Measurements from ENCODE around the gene MCU.
"Not testable (repeated sequence)": the region's sequence is repeated elsewhere in the genome, so short reads cannot be mapped to it uniquely, and the experiment has no call there.

Gene MCU

DNA sequence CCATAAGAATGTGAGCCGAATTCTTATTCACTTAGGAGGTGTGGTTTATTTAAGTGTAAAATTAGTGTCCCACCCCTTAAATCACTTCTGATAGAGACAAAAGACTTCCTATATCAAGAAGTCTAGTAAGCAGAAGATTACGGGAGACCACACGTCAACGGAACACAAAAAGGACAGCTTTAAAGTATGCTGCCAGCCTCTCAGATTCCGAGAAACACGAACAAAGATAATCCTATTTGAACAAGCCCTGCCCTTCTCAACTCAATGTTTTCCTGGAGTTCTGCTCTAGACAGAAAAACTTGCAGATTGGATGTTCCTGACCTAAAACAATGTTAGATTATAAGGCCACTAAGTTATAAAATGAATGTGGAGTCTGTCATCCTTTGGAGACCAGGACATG, 4.9 kb upstream of the MCU start:
- DNase-seq (ENCODE audit: low read depth in 2 of 2): no peak

DNA sequence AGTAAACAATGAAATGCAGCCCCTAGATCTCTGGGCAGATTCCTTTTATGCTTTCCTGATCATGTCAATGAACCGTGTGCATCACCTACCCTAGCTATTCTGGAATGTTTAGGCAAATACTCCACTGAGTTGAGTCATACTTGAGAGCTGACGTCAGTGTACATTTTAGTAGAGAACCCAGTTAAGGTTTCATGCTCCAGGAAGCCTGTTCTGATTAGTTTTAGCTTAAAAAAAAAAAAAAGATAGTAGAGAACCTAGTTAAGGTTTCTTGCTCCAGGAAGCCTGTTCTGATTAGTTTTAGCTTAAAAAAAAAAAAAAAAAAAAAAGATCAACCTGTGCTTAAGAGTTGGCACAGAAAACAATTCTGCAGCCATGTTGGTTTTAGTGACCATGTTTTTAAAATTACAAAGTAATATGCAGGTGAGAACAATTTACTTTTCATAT, 3.7 kb upstream of the MCU start:
- DNase-seq (ENCODE audit: low read depth in 2 of 2): no peak

DNA sequence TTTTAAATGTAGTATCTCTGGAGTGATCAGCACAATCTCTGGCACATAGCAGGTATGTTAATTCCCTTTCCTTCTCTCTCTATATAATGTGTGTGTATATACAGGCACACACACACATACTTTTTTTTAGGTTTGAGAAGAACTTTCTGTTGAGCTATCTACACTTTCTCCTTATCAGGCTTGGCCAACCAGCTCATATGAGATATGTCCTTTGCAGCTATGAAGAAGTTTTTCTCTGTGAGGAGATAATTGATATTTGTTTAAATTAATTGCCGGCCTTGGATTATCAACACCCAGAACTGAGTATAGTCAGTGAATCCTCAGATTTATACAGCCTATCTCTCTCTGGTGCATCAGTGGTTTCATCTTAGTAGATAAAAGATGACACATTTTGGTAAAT, 2.3 kb upstream of the MCU start:
- DNase-seq (ENCODE audit: low read depth in 2 of 2): no peak

DNA sequence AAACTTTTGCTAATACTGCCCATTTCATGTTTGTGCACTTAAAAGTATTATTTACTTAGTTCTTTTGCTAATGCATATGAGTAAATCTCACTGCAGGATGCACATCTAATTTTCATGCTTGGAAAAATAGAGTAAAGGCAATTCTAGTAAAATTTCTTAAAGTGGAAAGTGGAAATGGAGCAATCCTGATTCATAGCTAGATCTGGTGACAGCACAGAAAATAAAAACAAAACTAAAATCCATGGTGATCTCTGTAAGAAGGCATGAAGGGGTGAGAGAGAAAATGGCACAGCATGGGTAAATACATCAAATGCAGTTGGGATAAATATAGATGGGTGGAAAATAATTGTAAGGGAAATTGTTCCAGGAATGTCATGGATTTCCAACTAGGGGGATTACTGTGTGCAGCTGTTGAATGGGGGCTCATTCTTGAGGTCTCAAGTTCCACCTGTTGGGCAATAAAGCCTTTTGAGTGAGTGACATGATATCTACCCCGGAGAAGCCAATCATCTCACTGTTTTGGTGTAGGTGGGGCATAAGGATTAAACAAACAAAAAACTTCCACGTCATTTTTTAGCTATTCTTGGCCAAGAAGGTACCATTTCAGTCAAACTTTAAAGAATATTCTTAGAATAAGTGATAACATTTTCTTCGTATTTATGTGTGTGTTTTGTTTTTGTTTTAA, 1.7 kb upstream of the MCU start:
- no peak for DNase-seq (ENCODE audit: low read depth in 2 of 2)

DNA sequence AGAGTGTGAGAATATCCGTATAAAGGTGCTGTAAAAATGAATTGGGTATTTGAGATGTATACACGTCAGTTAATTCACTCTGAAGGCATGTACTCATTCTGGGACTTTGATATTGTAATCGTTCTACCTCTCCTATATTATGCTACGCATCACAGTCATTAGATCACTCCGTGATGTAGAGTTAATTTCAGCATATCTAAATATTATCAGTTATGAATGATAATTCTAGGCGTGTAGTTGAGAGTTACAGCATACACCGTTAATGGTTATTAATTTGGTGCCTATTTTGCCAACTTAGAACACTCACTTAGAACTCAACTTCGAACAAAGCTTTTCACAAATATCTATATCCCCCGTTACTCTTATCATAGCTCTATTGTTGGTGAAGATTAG, 477 bp upstream of the MCU start:
- DNase-seq (ENCODE audit: low read depth in 2 of 2): no peak

DNA sequence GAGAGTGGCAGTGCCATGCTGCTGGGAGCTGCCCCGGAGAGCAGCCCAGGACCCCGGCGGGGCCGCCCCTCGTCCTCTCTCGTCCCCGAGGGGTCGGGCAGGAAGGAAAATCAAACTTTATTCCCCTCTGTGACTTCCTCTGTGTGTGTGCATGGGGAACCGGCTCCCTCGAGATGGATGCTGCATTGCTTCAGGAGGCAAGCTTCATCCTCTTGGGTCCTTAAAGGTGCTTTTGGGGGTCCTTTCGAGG, 726 bp downstream of the MCU start:
- peak in 1 of 2 donors; percentile 0 for DNase-seq (ENCODE audit: low read depth in 2 of 2)

DNA sequence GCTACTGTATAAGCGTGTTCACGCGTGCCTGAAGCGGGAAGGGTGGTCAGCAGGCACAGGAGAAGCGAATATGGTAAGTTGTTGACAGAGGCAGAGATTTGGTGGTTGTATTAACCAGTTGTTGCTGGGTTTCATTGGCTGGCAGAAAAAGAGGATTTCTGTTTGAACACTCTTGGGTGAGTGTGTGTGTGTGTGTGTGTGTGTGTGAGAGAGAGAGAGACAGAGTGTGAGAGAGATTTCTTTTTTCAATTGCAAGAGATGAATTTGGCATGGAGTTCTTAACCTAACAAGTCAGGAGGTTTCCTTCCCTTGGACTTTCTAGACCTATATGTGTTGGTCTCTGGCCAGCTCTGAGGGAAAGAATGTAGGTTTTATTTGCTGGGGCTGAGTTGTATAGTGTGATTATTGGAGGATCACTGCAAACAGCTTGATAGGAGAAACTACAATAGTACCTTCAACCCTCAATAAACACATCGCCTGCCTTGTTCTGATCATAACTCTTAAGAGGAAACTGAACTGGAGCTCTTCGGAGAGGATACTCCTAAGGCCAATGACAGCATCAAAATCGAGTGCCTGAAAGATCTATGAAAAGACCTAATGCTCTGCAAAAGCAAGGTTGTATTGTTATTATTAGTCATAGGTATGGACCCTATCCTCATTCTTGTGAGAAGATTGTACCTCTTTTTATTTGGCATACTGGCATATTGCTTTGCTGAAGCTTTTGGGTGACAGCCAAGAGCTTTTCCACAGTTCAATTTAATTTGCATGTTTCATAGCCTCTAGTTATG, 1.2 kb downstream of the MCU start:
- peak in 1 of 2 donors; percentile 1 for DNase-seq (ENCODE audit: low read depth in 2 of 2)

DNA sequence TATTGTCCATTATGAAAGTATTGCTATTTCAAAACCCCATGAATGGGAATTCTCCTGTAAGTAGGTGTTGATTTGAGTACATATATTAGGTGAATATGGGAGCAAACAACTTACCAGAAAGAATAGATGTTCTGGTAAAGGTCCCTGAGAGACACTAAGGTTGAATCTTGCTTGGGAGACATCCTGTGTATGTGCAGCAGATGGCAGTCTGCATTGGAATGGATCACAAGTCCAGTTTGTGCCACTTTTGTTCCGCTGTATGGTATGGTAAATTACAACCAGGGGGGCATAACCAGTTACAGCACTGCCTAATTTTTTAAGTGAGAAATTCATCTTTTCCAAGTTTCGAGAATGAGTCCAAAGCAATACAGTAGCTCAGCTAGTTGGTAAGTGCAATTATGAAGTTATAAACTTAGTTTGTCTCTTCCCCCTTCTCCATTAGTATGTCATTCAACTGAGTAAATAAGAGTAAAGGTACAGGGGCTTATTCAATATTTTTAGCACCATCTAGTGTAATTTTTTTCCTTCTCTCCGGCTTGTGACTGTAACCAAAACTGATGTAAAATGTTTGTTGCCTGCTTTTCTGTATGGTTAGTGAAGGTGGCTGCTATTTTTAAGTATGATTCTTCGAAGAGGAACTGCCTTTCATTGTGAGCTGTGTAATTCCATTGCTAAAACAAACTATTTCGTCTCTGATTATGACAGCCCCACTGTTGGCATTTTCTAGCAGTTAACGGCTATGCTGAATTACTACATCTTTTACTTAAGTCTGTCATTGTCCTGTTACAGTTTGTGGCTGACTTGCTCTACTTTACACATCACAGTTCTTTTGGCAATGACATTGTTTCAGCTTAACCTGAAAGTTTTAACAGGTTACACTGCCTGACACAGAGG, 2.8 kb downstream of the MCU start:
- DNase-seq (ENCODE audit: low read depth in 2 of 2): no peak

DNA sequence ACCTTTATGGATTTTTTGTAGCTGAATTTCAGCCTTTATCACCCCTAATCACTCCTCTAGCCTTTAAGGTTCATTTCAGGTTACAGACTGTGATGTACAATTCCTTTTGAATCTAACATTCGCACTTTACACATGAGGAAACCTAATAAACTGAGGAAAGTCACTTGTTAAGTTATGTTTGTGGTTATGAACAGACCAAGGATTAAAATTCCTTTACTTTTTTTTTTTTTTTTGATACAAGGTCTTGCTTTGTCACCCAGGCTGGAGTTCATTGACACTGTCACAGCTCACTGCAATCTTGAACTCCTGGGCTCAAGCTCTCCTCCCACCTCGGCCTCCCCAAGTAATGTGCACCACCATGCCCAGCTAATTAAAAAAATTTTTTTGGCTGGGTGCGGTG, 3.6 kb downstream of the MCU start:
- DNase-seq (ENCODE audit: low read depth in 2 of 2): no peak

DNA sequence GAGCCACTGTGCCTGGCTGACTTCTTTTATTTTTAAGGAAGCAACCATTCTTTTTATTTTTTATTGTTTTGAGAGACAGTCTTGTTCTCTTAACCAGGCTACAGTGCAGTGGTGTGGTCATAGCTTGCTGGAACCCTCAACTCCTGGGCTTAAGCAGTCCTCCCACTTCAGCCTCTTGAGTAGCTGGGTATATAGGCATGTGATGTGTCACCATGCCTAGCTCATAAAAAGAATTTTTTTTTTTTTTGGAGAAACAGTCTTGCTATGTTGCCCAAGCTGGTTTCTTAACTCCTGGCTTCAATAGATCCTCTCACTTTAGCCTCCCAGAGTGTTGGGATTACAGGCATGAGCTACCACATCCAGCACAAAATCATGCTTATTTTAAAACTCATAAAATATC, 5.8 kb downstream of the MCU start:
- DNase-seq (ENCODE audit: low read depth in 2 of 2): no peak

DNA sequence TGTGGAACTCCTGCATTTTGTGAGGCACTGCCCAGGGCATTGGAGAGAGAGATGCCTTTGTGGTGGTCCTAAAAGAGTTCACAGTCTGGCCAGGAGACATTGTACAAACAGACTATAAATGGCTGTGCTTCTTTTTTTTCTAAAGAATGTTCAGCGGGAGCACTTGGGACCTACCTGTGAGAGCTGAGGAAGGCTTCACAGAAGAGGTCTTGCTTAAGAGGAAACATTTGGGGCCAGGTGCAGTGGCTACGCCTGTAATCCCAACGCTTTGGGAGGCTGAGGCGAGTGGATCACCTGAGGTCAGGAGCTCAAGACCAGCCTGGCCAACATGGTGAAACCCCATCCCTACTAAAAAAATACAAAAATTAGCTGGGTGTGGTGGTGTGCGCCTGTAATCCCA, 10.5 kb downstream of the MCU start:
- not testable (repeated sequence) for DNase-seq (ENCODE audit: low read depth in 2 of 2)

DNA sequence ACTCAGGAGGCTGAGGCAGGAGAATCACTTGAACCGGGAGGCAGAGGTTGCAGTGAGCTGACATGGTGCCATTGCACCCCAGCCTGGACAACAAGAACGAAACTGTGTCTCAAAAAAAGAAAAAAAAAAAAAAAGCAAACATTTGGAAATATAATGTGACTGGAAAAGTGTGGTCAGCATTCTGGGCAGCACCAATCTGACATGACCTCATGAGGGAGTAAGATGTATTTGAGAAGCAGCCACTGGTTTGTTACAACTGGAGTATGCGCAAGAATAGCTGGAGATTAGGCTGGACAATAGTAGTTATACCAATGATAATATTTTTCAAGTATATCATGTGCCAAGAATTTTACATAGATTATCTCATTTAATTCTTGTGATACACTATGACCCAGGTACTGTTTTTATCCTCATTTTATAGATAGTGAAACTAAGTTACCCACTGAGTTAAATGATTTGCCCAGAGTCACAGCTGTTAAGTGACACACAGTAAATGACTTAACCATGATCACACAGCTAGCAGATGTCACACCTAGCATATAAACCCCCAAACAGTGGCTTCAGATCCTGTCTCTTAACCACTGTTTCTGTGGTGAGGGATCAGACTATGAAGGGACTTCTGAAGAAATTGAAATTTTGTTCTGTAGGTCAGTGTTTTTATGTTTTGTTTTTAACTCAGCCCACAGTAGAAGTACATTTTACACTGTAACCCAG, 11.1 kb downstream of the MCU start:
- no peak for DNase-seq (ENCODE audit: low read depth in 2 of 2)

DNA sequence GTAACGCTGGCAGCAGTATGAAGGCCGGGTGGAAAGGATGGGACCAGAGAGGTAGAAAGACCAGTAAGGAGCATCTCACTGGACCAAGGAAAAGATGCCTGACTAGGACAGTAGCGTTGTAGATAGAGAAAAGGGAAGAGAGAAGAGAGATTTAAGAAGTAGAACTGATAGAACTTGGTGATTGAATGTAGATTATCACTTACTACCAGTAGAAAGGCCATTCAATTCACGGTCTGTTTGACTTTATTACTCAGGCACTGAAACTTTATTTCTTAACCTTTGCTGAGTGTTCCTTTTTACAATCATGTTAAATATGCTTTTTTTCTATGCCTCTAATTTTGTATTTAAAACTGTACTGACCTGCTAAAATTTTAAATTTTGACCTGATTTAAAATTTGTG, 12.2 kb downstream of the MCU start:
- no peak for DNase-seq (ENCODE audit: low read depth in 2 of 2)

DNA sequence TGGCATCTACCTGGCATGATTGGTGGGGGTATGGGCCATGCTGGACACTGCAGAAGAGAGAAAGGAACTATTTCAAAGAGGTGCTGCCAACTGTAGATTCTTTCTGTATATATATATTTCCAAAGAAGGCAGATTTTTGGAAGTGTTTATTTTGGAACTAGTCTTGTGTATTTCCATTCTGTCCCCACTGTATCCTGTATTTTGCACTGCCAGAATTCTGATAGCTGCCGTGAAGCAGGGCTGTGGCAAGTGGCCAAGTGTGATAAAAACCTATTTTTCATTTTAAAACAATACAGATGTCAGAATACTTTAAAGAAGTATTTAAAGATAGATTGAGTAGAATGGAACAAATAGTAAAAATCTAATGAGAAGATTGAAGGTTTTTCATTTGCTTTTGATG, 17.1 kb downstream of the MCU start:
- no peak for DNase-seq (ENCODE audit: low read depth in 2 of 2)

DNA sequence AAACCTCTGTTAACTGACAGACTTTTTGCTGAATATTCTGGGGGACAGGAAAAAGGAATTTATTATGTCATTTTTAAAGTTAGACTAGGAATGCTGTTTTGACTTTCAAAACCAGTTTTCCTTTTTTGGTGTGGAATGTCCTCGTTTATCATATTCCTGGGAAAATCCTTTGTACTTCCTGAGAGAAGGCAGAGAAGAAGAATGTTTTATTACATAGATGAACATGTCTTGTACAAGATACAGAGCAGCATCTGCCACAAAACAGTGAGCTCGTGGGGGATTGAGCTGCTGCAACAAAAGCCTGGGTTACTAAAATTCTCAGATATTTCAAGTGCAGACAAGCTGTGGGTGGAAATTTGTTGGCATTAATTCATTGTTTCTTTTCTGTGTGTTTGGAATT, 20.2 kb downstream of the MCU start:
- no peak for DNase-seq (ENCODE audit: low read depth in 2 of 2)

DNA sequence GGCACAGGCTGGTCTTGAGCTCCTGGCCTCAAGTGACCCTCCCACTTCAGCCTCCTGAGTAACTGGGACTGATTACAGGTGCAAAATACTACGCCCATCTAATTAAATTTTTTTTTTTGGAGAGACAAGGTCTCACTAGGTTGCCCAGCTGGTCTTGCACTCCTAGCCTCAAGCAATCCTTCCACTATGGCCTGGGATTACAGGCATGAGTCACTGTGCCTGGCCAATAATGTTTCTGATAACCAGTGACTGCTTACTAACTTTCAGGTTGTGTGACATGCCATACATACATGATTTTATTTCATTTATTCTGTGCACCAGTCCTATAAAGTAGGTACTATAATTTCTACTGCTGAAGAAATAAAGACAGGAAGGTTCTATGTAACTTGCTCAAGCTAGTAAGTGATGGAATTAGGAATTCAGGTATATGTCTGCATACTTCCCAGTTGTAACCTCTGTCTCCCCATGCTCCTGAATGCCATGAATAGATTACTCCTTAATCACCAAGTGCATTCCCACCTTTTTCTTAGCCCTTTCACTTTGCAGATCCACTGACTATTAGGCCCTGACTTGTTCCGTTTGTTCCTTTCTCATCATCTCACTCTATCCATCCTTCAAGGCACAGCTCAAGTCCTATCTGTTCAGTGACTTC, 28.1 kb downstream of the MCU start:
- DNase-seq (ENCODE audit: low read depth in 2 of 2): no peak

DNA sequence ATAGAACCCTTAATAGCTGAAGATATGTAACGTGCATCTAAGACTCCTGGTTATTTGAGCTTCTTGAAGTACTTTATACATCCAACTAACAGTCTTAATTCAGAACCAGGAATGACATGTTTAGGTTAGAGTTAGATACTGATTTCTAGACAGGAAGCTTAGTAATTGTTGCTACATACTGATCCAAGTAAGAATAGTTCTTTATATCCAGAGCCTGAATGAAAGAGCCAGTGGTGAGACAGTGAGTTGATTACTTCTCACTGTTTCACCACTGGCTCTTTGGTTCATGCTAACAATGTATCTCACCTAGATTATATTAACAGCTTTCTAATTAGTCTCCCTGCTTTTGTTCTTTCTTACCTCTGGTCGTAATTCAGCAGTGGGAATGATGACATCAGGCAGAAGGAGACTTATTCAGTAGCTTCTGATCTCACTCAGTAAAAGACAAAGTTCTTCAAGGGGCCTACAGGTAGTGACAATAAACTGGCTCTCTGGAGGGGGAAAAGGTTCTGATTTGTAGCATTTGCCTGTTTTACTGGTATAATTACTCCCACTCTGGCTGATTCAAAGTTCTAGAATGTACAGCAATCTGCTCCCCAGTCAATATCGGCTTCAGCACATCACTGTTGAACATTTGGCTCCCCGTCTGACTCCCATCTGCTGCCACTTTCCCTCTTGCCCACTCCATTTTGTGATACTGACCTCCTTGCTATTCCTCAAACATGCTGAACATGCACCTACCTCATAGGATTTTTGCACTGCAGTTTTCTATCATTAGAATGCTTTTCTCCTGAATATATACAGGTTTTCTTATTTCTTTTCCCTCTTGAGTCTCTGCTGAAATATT, 29.1 kb downstream of the MCU start:
- no peak for DNase-seq (ENCODE audit: low read depth in 2 of 2)

DNA sequence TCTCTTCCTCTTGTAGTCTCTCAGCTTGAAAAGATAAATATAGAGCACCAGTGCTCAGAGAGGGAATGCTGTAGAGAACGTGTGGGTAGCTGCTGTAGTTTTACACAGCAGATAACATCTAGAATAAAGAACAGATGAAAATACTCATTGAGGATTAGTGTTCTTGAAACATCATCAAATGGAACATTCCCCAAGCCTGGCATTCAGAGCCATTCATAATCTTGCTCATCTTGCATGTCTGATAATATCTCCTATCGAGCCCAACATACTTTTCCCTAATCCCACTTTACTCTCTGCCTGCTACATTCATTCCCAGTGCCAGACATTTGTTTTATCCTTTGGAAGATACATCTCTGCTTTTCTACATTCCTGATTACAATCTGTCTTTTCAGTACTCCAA, 35.2 kb downstream of the MCU start:
- DNase-seq (ENCODE audit: low read depth in 2 of 2): no peak

DNA sequence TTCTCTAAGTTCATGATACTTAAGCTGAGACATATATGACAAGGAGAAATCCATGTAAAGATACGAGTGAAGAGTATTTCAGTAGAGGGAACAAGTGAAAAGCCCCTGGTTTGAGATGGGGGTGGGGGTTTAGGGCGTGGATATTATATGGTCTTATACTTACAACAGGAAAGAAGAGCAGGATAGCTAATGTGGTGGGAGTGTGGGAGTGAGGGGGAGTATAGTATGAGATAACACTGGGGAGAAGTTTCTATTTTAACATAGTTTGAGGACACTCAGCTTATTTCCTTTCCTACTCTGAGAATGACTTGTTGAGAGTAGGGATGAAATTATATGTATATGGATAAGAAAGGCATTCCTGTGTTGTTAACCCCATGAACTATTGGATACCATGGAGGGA, 36.5 kb downstream of the MCU start:
- no peak for DNase-seq (ENCODE audit: low read depth in 2 of 2)

DNA sequence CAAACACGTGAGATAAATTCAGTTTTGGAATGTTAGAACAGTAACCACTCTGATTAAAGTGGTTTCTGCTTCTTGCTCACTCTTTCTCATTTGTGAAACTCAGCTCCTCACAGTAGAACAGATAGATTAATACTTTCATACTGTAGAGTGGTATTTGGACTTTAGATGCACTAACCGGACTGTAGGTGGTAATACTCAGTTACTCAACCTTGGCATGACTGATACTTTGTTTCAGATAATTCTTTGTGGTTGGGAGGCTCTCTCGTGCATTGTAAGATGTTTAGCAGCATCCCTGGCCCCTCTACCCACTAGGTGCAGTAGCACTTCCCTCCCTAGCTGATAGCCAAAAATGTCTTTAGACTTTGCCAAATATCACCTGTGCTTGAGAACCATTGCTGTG, 37.6 kb downstream of the MCU start:
- DNase-seq (ENCODE audit: low read depth in 2 of 2): no peak

DNA sequence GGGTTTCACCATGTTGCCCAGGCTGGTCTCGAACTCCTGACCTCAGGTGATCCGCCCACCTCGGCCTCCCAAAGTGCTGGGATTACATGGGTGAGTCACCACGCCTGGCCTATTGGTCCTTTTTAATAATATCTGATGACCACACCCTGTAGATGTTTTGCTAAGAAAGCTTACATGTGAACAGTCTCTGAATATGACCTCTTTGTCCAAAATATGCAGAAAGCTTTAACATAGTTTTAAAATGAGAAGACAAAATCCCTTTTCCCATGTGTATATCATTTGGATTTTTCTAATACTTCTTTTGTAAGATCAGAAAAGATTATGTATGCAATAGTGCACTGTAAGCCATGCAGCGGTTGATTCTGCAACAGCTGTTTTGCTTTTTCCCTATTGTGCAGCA, 38.5 kb downstream of the MCU start:
- DNase-seq (ENCODE audit: low read depth in 2 of 2): no peak
